H1 (cell line): Measurements from ENCODE around the gene PCBP1. TPM values are rescaled to one million over a fixed set of nuclear protein-coding genes. Genes with fewer than 3 reads are reported as not detected.

Experiments used
- CTCF ChIA-PET: fragments of 300-600 bp; sonication (Branson Sonifier 250); formaldehyde crosslinking; loops from one replicate; lab custom pipeline; 2021; ENCODE audit not compliant: partially characterized antibody; lab: Charles Lee
- POLR2A ChIA-PET: fragments of 300-600 bp; sonication (Branson Sonifier 250); formaldehyde crosslinking; loops from one replicate; lab custom pipeline; 2021; ENCODE audit warnings: inconsistent platforms; ENCODE audit not compliant: partially characterized antibody; lab: Charles Lee
- DNase-seq, 2 experiments: peaks; one replicate each; pipeline versions ENCODE4 v3.0.0 to v3.0.0-alpha.2; 2010 to 2022; ENCODE audit warnings: low spot score in 2 of 2, low read depth in 1 of 2, mixed read lengths in 1 of 2
- FAIRE-seq: peaks from 2 replicates; lab custom pipeline; 2011; peaks lifted over from hg19 to GRCh38; lab: Jason Lieb, UNC
- H2AFZ ChIP-seq: 2 replicates; pipeline ENCODE4 v1.8.1; 2012; ENCODE audit warnings: low read length, inconsistent platforms
- H2AK5ac ChIP-seq: 2 replicates; pipeline ENCODE4 v1.6.1; 2013; ENCODE audit warnings: low read depth, low read length
- H2BK120ac ChIP-seq: replicated peaks from 2 replicates; pipeline ENCODE3; 2013; ENCODE audit warnings: low read depth, low read length, inconsistent platforms
- H2BK12ac ChIP-seq: 2 replicates; pipeline ENCODE4 v1.6.1; 2013; ENCODE audit warnings: low read depth, low read length
- H2BK15ac ChIP-seq: 2 replicates; pipeline ENCODE4 v1.6.1; 2013; ENCODE audit warnings: low read length
- H2BK20ac ChIP-seq: 2 replicates; pipeline ENCODE4 v1.6.1; 2013; ENCODE audit warnings: low read length
- H2BK5ac ChIP-seq: 2 replicates; pipeline ENCODE4 v1.6.1; 2013; ENCODE audit warnings: low read depth, low read length
- H3K14ac ChIP-seq: 2 replicates; pipeline ENCODE4 v1.6.1; 2013; ENCODE audit warnings: inconsistent platforms; ENCODE audit not compliant: insufficient read length
- H3K18ac ChIP-seq: 2 replicates; pipeline ENCODE4 v1.6.1; 2013; ENCODE audit warnings: low read length; ENCODE audit errors: extremely low read depth
- H3K23ac ChIP-seq: 2 replicates; pipeline ENCODE4 v1.6.1; 2013; ENCODE audit warnings: inconsistent platforms; ENCODE audit not compliant: insufficient read length
- H3K23me2 ChIP-seq: 2 replicates; pipeline ENCODE4 v1.6.1; 2013; ENCODE audit warnings: low read depth, low read length
- H3K27ac ChIP-seq: 2 replicates; pipeline ENCODE4 v1.6.1; 2011; ENCODE audit warnings: low read depth, low read length, inconsistent platforms
- H3K27me3 ChIP-seq, 4 experiments: replicated peaks in 1 of 4; 1 replicate in 1 of 4; 2 replicates in 3 of 4; pipeline versions ENCODE4 v1.6.1 to v1.8.1; 2011 to 2013; ENCODE audit warnings: low read length in 3 of 4, mild to moderate bottlenecking in 3 of 4, inconsistent platforms in 2 of 4, mixed read lengths in 2 of 4, moderate library complexity in 1 of 4; ENCODE audit not compliant: control insufficient read depth in 3 of 4, insufficient read depth in 3 of 4; ENCODE audit errors: extremely low read depth in 1 of 4
- H3K36me3 ChIP-seq, 4 experiments: 2 replicates each; pipeline versions ENCODE4 v1.6.1 to v1.8.1; 2011 to 2013; ENCODE audit warnings: mild to moderate bottlenecking in 4 of 4, low read length in 3 of 4, moderate library complexity in 2 of 4, control low read depth in 1 of 4, inconsistent platforms in 1 of 4; ENCODE audit not compliant: insufficient read depth in 4 of 4, control insufficient read depth in 2 of 4
- H3K4ac ChIP-seq: replicated peaks from 2 replicates; pipeline ENCODE3; 2013; ENCODE audit warnings: low read length, low read depth, mixed read lengths, inconsistent platforms; ENCODE audit not compliant: insufficient read length
- H3K4me1 ChIP-seq, 4 experiments: replicated peaks in 1 of 4; 1 replicate in 1 of 4; 2 replicates in 3 of 4; pipeline versions ENCODE4 v1.6.1 to v1.8.1; 2011 to 2013; ENCODE audit warnings: low read length in 3 of 4, inconsistent platforms in 2 of 4, mixed read lengths in 1 of 4; ENCODE audit not compliant: insufficient read depth in 4 of 4, control insufficient read depth in 3 of 4
- H3K4me2 ChIP-seq, 2 experiments: 2 replicates each; pipeline versions ENCODE4 v1.6.1 to v1.8.1; 2011 to 2013; ENCODE audit warnings: low read depth in 2 of 2, low read length in 2 of 2, control low read depth in 1 of 2, inconsistent platforms in 1 of 2, mild to moderate bottlenecking in 1 of 2; ENCODE audit not compliant: insufficient read depth in 1 of 2
- H3K4me3 ChIP-seq, 4 experiments: fragments of 200-600, 300-600 bp in 1 of 4; sonication (generic), shearing (Covaris generic), sonication (Bioruptor Twin) in 1 of 4; 2 replicates each; pipeline versions ENCODE4 v1.5.1 to v1.8.1; 2011 to 2016; ENCODE audit warnings: low read length in 4 of 4, low read depth in 3 of 4, control low read depth in 2 of 4, inconsistent platforms in 2 of 4, mild to moderate bottlenecking in 2 of 4, mixed read lengths in 1 of 4, moderate library complexity in 1 of 4; ENCODE audit not compliant: insufficient read depth in 2 of 4; ENCODE audit errors: extremely low read depth in 1 of 4
- H3K56ac ChIP-seq: replicated peaks from 2 replicates; pipeline ENCODE3; 2013; ENCODE audit warnings: low read depth, mild to moderate bottlenecking, mixed read lengths, low read length, inconsistent platforms; ENCODE audit not compliant: insufficient read length
- H3K79me1 ChIP-seq: 2 replicates; pipeline ENCODE4 v1.6.1; 2013; ENCODE audit warnings: low read depth, low read length, control low read depth
- H3K79me2 ChIP-seq, 2 experiments: 2 replicates each; pipeline versions ENCODE4 v1.6.1 to v1.8.1; 2012 to 2013; ENCODE audit warnings: low read length in 2 of 2, mild to moderate bottlenecking in 2 of 2, inconsistent platforms in 1 of 2; ENCODE audit not compliant: insufficient read depth in 2 of 2, control insufficient read depth in 1 of 2
- H3K9ac ChIP-seq, 4 experiments: replicated peaks in 1 of 4; 1 replicate in 1 of 4; 2 replicates in 3 of 4; pipeline versions ENCODE4 v1.6.1 to v1.8.1; 2011 to 2013; ENCODE audit warnings: low read depth in 3 of 4, low read length in 3 of 4, control low read depth in 2 of 4, mild to moderate bottlenecking in 2 of 4, moderate library complexity in 2 of 4, inconsistent platforms in 1 of 4; ENCODE audit errors: extremely low read depth in 1 of 4
- H3K9me3 ChIP-seq, 2 experiments: 2 replicates each; pipeline versions ENCODE4 v1.6.1 to v1.8.1; 2012 to 2013; ENCODE audit warnings: mild to moderate bottlenecking in 2 of 2, moderate library complexity in 2 of 2, control low read depth in 1 of 2, inconsistent platforms in 1 of 2, low read depth in 1 of 2, low read length in 1 of 2, mixed read lengths in 1 of 2; ENCODE audit not compliant: insufficient read depth in 2 of 2
- H4K20me1 ChIP-seq, 2 experiments: replicated peaks in 1 of 2; 2 replicates each; pipeline versions ENCODE3 to v1.8.1; 2011 to 2013; ENCODE audit warnings: inconsistent platforms in 2 of 2, low read length in 2 of 2, mild to moderate bottlenecking in 1 of 2; ENCODE audit not compliant: insufficient read depth in 2 of 2, control insufficient read depth in 1 of 2
- H4K5ac ChIP-seq: 2 replicates; pipeline ENCODE4 v1.6.1; 2013; ENCODE audit warnings: low read length, low read depth, mixed read lengths, inconsistent platforms; ENCODE audit not compliant: insufficient read length
- H4K8ac ChIP-seq: 2 replicates; pipeline ENCODE4 v1.8.0; 2013; ENCODE audit warnings: mild to moderate bottlenecking, moderate library complexity, low read length, inconsistent platforms; ENCODE audit not compliant: insufficient read depth; ENCODE audit errors: extremely low read depth
- H4K91ac ChIP-seq: replicated peaks from 2 replicates; pipeline ENCODE3; 2013; ENCODE audit warnings: low read length, mixed read lengths, inconsistent platforms; ENCODE audit not compliant: insufficient read length
- ASH2L ChIP-seq: fragments of 200-600, 300-600 bp; sonication (generic); IDR thresholded peaks from one replicate; pipeline ENCODE4 v1.7.1; 2017; ENCODE audit warnings: low read length
- ATF2 ChIP-seq: IDR thresholded peaks from 2 replicates; pipeline ENCODE4 v1.6.1; 2012; ENCODE audit warnings: low read length, inconsistent platforms
- BACH1 ChIP-seq: IDR thresholded peaks from 2 replicates; pipeline ENCODE4 v1.6.1; 2012; ENCODE audit warnings: low read length, improper control_type of control experiment
- CBX5 ChIP-seq: fragments of 300-800, 300-1000 bp; sonication (generic); IDR thresholded peaks from 2 replicates; pipeline ENCODE4 v1.7.1; 2016; ENCODE audit warnings: antibody characterized with exemption, low read length, low read depth
- CEBPB ChIP-seq: IDR thresholded peaks from 2 replicates; pipeline ENCODE4 v1.6.1; 2012; ENCODE audit warnings: low read depth, low read length
- CHD2 ChIP-seq: IDR thresholded peaks from 2 replicates; pipeline ENCODE4 v1.6.1; 2012; ENCODE audit warnings: low read length, improper control_type of control experiment
- E2F6 ChIP-seq: IDR thresholded peaks from 2 replicates; pipeline ENCODE4 v1.6.1; 2012; ENCODE audit warnings: inconsistent platforms
- GTF2F1 ChIP-seq: IDR thresholded peaks from 2 replicates; pipeline ENCODE4 v1.6.1; 2012; ENCODE audit warnings: low read depth, low read length, improper control_type of control experiment, borderline replicate concordance
- POU5F1 ChIP-seq: IDR thresholded peaks from 2 replicates; pipeline ENCODE4 v1.6.1; 2011; ENCODE audit warnings: low read depth, mild to moderate bottlenecking, low read length, moderate library complexity
- SIRT6 ChIP-seq: IDR thresholded peaks from one replicate; pipeline ENCODE4 v1.7.1; 2012; ENCODE audit warnings: low read length, inconsistent platforms
- SIX5 ChIP-seq: IDR thresholded peaks from 2 replicates; pipeline ENCODE4 v1.6.1; 2011; ENCODE audit warnings: mild to moderate bottlenecking, low read depth, low read length
- WGBS, 2 experiments: shearing (Covaris generic) in 1 of 2; methylation state at CpG; one replicate each; pipeline versions ENCODE4 v1.1.6 to v1.1.7; 2013 to 2015; ENCODE audit warnings: low lambda C conversion rate in 2 of 2, mixed read lengths in 2 of 2, inconsistent platforms in 1 of 2, low coverage in 1 of 2, missing lambda C conversion rate in 1 of 2; ENCODE audit not compliant: insufficient replicate concordance in 2 of 2, insufficient coverage in 1 of 2, insufficient read length in 1 of 2; ENCODE audit errors: extremely low coverage in 1 of 2, missing lambda C conversion rate in 1 of 2; 5-methylcytosine and 5-hydroxymethylcytosine counted together
- polyA plus RNA-seq, 7 experiments: library from polyadenylated mRNA; depleted of rRNA in 3 of 7; stranded (reverse) in 5 of 7; unstranded in 2 of 7; fragments of >200 nt in 5 of 7; fragments of 200-250 nt in 2 of 7; gene quantifications; 1 replicate in 5 of 7; 2 replicates in 1 of 7; 4 replicates in 1 of 7; pipeline versions ENCODE4 v1.2.1 to v1.2.3, GENCODE V29; 2011 to 2013; ENCODE audit warnings: missing spikeins in 2 of 7, mixed read lengths in 2 of 7
- total RNA-seq: library from RNA; stranded (reverse); fragmentation: NEBNext Ultra II Directional; extraction: Animal tissue kit (Norgen Biotek cat#: 25700); gene quantifications from 2 replicates; pipeline ENCODE4 v1.2.1, GENCODE V29; 2021

PCBP1 gene
- total and polyA plus RNA-seq, 2 of the 8 experiments (the other 6 are each of a cell fraction or from before 2014, with no cell fraction given), result 279 to 493 TPM

GRCh38 chr2:70044290-70045040, 42.8 kb upstream of the PCBP1 start:
- POLR2A ChIA-PET, result interaction anchor here (0.9 to 2.5 kb wide), 7 partner anchors 10 to 41 kb away, joined by 3 to 10 read pairs (median 5); no protein-coding TSS in a partner anchor
- Histone ChIP-seq H3K27me3 (no peaks in the 10 kb centered on the region), H3K23ac (no peak overlapping the region), H3K23me2 (no peaks in the 10 kb centered on the region), H3K79me2 (no peaks in the 10 kb centered on the region), H2BK12ac (no peak overlapping the region), H3K18ac (no peak overlapping the region), H3K4me2 (no peak overlapping the region), H4K91ac (no peak overlapping the region), H3K4me3 (no peak overlapping the region), H3K27ac (no peak overlapping the region), H4K8ac (no peak overlapping the region), H2BK15ac (no peak overlapping the region), H3K56ac (no peak overlapping the region), H2BK20ac (no peak overlapping the region), H3K36me3 (peaks cover 2 to 11% (median 6%) of the 10 kb centered on the region in 4 experiments; a peak in 6 of 8 replicates), H3K4ac (no peak overlapping the region), H3K79me1 (no peaks in the 10 kb centered on the region), H3K14ac (no peak overlapping the region), H2AK5ac (no peak overlapping the region), H3K9me3 (no peaks in the 10 kb centered on the region), H2BK5ac (no peak overlapping the region), H3K4me1 (no peaks in the 10 kb centered on the region), H4K5ac (no peak overlapping the region), H2BK120ac (no peak overlapping the region), H3K9ac (no peak overlapping the region), H4K20me1 (no peaks in the 10 kb centered on the region), H2AFZ (no peak overlapping the region)
- FAIRE-seq (no peak), DNase-seq (no peak)
- CTCF ChIA-PET, result interaction anchor here (1.2 to 1.7 kb wide), 5 partner anchors 20 to 198 kb away, joined by 3 to 7 read pairs (median 4); no protein-coding TSS in a partner anchor
- 95% methylated on average over 15 of the region's 15 CpGs; no CpG with 5 or more reads in 1 of the 2 experiments for WGBS, 2 experiments
- TF ChIP-seq POU5F1, result no peak
- no peak for TF ChIP-seq SIRT6
- TF ChIP-seq SIX5, result no peak
- TF ChIP-seq BACH1, result no peak
- TF ChIP-seq CEBPB, result no peak
- TF ChIP-seq CHD2, result no peak
- no peak for TF ChIP-seq GTF2F1
- no peak for TF ChIP-seq CBX5
- TF ChIP-seq ATF2, result no peak
- TF ChIP-seq ASH2L, result no peak
- no peak for TF ChIP-seq E2F6
